Endometrial microvascular endothelial cells (primary cell): Measurements from ENCODE around the gene PYGB. TPM values are rescaled to one million over a fixed set of nuclear protein-coding genes. Genes with fewer than 3 reads are reported as not detected.

Experiments
- in situ Hi-C: cut with HindIII; loops from 2 replicates; pipeline ENCODE4 v1.10.0; 2017; ENCODE audit warnings: low sequenced_read_pairs, low pct_unique_long_range_greater_than_20kb; ENCODE audit errors: inconsistent ontology term
- total RNA-seq: library from RNA; depleted of rRNA; stranded (reverse); fragments of >200 nt; gene quantifications from one replicate; pipeline ENCODE4 v1.2.3, GENCODE V29; 2015; ENCODE audit errors: inconsistent ontology term

PYGB gene
- total RNA-seq, 1 donor from 2014 or later, result 126 TPM

- in situ Hi-C loops, result no loop called here
Observed at GRCh38 chr20:25339608-25340007, 91.7 kb downstream of the PYGB start.

- in situ Hi-C loops, result no loop called here
Observed at GRCh38 chr20:25340380-25340779, 92.5 kb downstream of the PYGB start.

- in situ Hi-C loops, result no loop called here
Observed at GRCh38 chr20:25341716-25342680, 94.1 kb downstream of the PYGB start.

GRCh38 chr20:25344634-25345033 is 96.7 kb downstream of the PYGB start:
- in situ Hi-C loops, result no loop called here

GRCh38 chr20:25345721-25346120 is 97.8 kb downstream of the PYGB start:
- in situ Hi-C loops, result no loop called here

- in situ Hi-C loops, result no loop called here
Observed at GRCh38 chr20:25346349-25346748, 98.5 kb downstream of the PYGB start.

Other genes starting within 250 kb of the PYGB start
- 4.5 TPM for gene ACSS1, start 189.9 kb upstream of the PYGB start, total RNA-seq
- gene VSX1, start 165.9 kb upstream of the PYGB start, total RNA-seq, result not detected
- gene ENTPD6, start 52.4 kb upstream of the PYGB start, total RNA-seq, result 73.3 TPM
- gene ABHD12, start 142.8 kb downstream of the PYGB start, total RNA-seq, result 26.9 TPM
- gene GINS1, start 159.6 kb downstream of the PYGB start, total RNA-seq, result 21.7 TPM